ENCODE data around the gene TXNDC17. TPM values are rescaled to one million over a fixed set of nuclear protein-coding genes. Genes with fewer than 3 reads are reported as not detected.

Gene TXNDC17
- total and polyA plus RNA-seq, 2 of the 4 experiments (the other 2 are of a cell fraction), result 45.0 to 494 TPM

DNA sequence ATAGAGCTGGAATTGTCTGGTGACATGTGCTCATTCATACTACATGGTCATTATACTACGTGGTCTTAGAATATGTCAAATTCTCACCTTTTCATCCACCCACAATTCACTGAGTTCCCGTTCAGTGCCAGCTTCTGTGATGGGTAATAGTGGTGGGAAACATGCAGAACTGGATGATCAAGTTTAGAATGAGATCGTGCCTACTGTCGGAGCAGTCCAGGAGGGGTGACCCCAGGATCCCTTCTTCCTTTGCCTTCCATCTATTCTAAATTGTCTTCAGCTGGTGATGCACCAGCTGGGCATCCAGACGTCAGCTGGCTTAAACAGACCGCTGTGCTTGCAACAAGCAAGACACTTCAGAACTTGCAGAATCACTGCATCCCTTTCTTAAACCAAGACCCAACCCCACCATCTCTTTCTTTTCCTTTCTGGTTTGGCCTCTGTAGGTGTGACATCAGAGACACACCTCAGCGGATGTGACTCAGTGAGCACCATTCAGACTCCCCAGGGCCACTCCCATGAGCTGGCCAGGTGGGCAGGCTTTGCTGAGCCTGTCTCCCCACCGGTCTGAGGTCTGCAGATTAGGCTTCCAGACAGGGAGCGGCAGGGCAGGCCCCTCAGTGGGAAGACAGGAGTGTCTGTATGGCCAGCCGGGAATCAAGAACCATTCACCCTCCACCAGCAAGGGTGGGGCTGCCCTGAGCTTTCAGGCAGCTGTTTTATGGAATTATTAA, 28.8 kb downstream of the TXNDC17 start:
- Histone ChIP-seq H3K56ac (ENCODE audit: extremely low read depth, insufficient read depth, low read length) (no peak overlapping the region), H3K14ac (replicated peaks; ENCODE audit: low read depth, low read length) (no peak overlapping the region), H3K27me3 (ENCODE audit: control insufficient read depth, insufficient read depth, low read length) (peaks cover 21% of the 10 kb centered on the region), H3K9ac (ENCODE audit: low read depth, low read length) (no peak overlapping the region), H2AK9ac (replicated peaks; ENCODE audit: low read depth, low read length, poor library complexity) (no peak overlapping the region), H3K9me1 (ENCODE audit: insufficient read depth, low read length) (no peaks in the 10 kb centered on the region), H3K27ac (ENCODE audit: insufficient read depth, low read length) (no peak overlapping the region), H2BK20ac (ENCODE audit: low read depth, low read length) (no peak overlapping the region), H4K5ac (ENCODE audit: low read depth, low read length) (no peak overlapping the region), H3K79me1 (ENCODE audit: low read depth in 1 of 2, low read length in 2 of 2) (no peaks in the 10 kb centered on the region), H4K91ac (ENCODE audit: insufficient read depth, low read depth, low read length) (no peak overlapping the region), H3K4me3 (ENCODE audit: insufficient read depth, low read depth, low read length) (no peak overlapping the region), H4K20me1 (ENCODE audit: insufficient read depth, low read length) (no peaks in the 10 kb centered on the region), H2BK120ac (ENCODE audit: low read depth, low read length) (no peak overlapping the region), H3K9me3 (ENCODE audit: control insufficient read depth, insufficient read depth, low read length) (no peaks in the 10 kb centered on the region), H2AK5ac (ENCODE audit: low read depth, low read length) (no peak overlapping the region), H2BK5ac (ENCODE audit: low read depth, low read length, poor library complexity, severe bottlenecking) (no peak overlapping the region), H3K36me3 (ENCODE audit: control insufficient read depth, insufficient read depth, low read length) (no peaks in the 10 kb centered on the region), H2BK15ac (ENCODE audit: low read depth, low read length) (no peak overlapping the region), H4K8ac (ENCODE audit: low read depth in 2 of 2, low read length in 2 of 2) (no peak overlapping the region), H2AFZ (replicated peaks; ENCODE audit: low read length, poor library complexity) (no peak overlapping the region), H3K18ac (ENCODE audit: low read depth, low read length) (no peak overlapping the region), H3K4me1 (ENCODE audit: control insufficient read depth, insufficient read depth, low read length) (no peaks in the 10 kb centered on the region), H3K4me2 (ENCODE audit: low read depth, low read length) (no peak overlapping the region), H3K23ac (ENCODE audit: low read depth, low read length) (no peak overlapping the region), H3K4ac (ENCODE audit: low read depth, low read length) (no peak overlapping the region)
- TF ChIP-seq CEBPB (IDR thresholded peaks at IDR 0.05; ENCODE audit: low read depth, low read length) (no peak), MAZ (IDR thresholded peaks at IDR 0.05; ENCODE audit: borderline replicate concordance, low read depth, low read length) (no peak), BHLHE40 (IDR thresholded peaks at IDR 0.05; ENCODE audit: low read depth, low read length) (no peak)
- ChIA-PET POLR2A (ENCODE audit: unreplicated experiment) (no interaction called here), CTCF (interaction anchor here (1.1 kb wide), 1 partner anchor 174 kb away, joined by 4 read pairs; no protein-coding TSS in a partner anchor)
- dilution Hi-C loops (cut with HindIII; ENCODE audit: low sequenced_read_pairs, unreplicated experiment) (no loop called here), in situ Hi-C loops (cut with MboI; ENCODE audit: low sequenced_read_pairs) (loop anchor here (10.0 kb wide), 3 partner anchors 125 to 345 kb away; partner anchors contain the start of genes RNASEK and TEKT1), intact Hi-C loops (cut with micrococcal nuclease) (loop anchor here (10.0 kb wide), 1 partner anchor 85 kb away; the partner anchor contains the start of gene XAF1)
- DNase-seq (no peak), ATAC-seq (ENCODE audit: low read depth) (no peak)
- no CpG with 5 or more reads among the region's 10 CpGs for WGBS, 2 experiments (ENCODE audit: extremely low coverage in 2 of 2, insufficient read length in 1 of 2)
- BruUV-seq (replicated peaks), result no TSS peak

Measured in IMR-90 (cell line).